ENCODE measurements around the gene FLNB. TPM values are rescaled to one million over a fixed set of nuclear protein-coding genes. Genes with fewer than 3 reads are reported as not detected.

The FLNB gene
- total and polyA plus RNA-seq, 4 experiments from 2014 or later = 3.9 to 28.5 (median 18.5) TPM

DNA sequence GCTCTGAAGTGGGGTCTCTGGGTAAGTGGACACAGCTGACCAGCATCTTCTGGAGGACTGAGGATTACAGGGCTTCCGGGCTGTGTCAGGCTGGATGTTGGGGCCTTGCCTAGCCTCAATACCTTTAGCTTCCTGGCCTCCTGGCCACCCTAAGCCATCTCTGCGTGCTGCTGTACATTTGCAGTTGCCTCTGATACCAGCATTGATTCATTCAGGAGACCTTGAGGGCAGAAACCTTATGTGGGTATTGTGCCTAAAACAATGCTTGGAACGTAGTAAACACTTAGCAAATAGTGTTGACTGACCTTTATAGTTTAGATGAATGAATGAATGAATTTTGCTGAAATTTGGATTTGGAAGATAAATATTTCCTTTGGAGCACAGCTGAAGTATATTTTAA lies 97.0 kb downstream of the FLNB start:
- no peak for DNase-seq
- intact Hi-C loops (cut with micrococcal nuclease) = no loop called here
- Histone ChIP-seq H3K9me3 (ENCODE audit: control insufficient read depth in 1 of 2, low read length in 2 of 2) (no peaks in the 10 kb centered on the region), H3K27me3 (ENCODE audit: insufficient read depth, low read length) (no peaks in the 10 kb centered on the region), H3K4me1 (ENCODE audit: insufficient read depth, low read length) (no peaks in the 10 kb centered on the region), H3K4me3 (ENCODE audit: low read length in 2 of 2) (no peak overlapping the region), H3K36me3 (ENCODE audit: insufficient read depth, low read length) (no peaks in the 10 kb centered on the region), H3K27ac (ENCODE audit: low read depth, low read length) (no peak overlapping the region)
- no peak overlapping the region for H3K4me3 Mint-ChIP-seq
- peaks cover 77 to 82% of the 10 kb centered on the region in 2 donors for H3K36me3 Mint-ChIP-seq
- no peaks in the 10 kb centered on the region for H3K9me3 Mint-ChIP-seq
- ChIA-PET POLR2A (ENCODE audit: partially characterized antibody) (no interaction called here), CTCF (ENCODE audit: partially characterized antibody) (interaction anchor here (0.6 kb wide), 1 partner anchor 399 kb away, joined by 4 read pairs; no protein-coding TSS in a partner anchor)
- H3K27me3 Mint-ChIP-seq = no peaks in the 10 kb centered on the region
- no peaks in the 10 kb centered on the region for H3K4me1 Mint-ChIP-seq
- H3K27ac Mint-ChIP-seq = no peak overlapping the region

DNA sequence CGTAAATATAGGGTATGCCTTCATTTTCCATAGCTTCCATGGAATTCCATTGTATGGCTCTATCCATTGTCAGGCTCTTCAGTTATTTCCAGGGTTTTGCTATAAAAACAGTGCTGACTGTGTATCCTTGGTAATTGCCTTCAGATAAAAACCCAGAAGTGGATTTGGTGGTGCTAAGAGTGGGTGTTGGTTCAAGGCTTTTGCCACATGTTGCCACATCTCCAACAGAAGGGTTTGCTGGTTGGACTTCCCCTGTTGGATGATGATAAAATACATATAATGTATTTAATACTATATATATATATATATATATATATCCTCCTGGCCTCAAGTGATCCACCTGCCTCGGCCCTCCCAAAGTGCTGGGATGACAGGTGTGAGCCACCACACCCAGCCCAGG lies 97.8 kb downstream of the FLNB start:
- DNase-seq = no peak
- CTCF ChIA-PET (ENCODE audit: partially characterized antibody) = no interaction called here
- no peaks in the 10 kb centered on the region for H3K9me3 Mint-ChIP-seq
- Histone ChIP-seq H3K36me3 (ENCODE audit: insufficient read depth, low read length) (no peaks in the 10 kb centered on the region), H3K27ac (ENCODE audit: low read depth, low read length) (no peak overlapping the region), H3K9me3 (ENCODE audit: control insufficient read depth in 1 of 2, low read length in 2 of 2) (no peaks in the 10 kb centered on the region), H3K4me1 (ENCODE audit: insufficient read depth, low read length) (peaks cover under 1% of the 10 kb centered on the region), H3K4me3 (ENCODE audit: low read length in 2 of 2) (no peak overlapping the region), H3K27me3 (ENCODE audit: insufficient read depth, low read length) (no peaks in the 10 kb centered on the region)
- intact Hi-C loops (cut with micrococcal nuclease) = no loop called here
- POLR2A ChIA-PET (ENCODE audit: partially characterized antibody) = no interaction called here
- H3K27ac Mint-ChIP-seq = no peak overlapping the region
- no peak overlapping the region for H3K4me3 Mint-ChIP-seq
- peaks cover 0 to 3% (median 0%) of the 10 kb centered on the region in 4 donors for H3K4me1 Mint-ChIP-seq
- H3K27me3 Mint-ChIP-seq = no peaks in the 10 kb centered on the region
- H3K36me3 Mint-ChIP-seq = peaks cover 80 to 86% of the 10 kb centered on the region in 2 donors

DNA sequence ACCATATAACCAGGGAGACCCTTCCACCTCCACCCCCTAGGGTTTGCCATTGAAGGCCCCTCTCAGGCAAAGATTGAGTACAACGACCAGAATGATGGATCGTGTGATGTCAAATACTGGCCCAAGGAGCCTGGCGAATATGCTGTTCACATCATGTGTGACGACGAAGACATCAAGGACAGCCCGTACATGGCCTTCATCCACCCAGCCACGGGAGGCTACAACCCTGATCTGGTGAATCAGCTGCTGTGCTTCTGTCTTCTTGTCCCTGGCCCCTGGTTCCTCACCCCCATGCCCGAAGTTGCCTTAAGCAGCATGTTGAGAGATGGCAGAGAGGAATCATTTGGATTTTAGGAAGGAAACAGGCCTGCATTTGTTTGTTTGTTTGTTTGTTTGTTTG lies 98.4 kb downstream of the FLNB start:
- H3K9me3 ChIP-seq (ENCODE audit: control insufficient read depth in 1 of 2, low read length in 2 of 2) = no peaks in the 10 kb centered on the region
- Mint-ChIP-seq H3K9me3 (no peaks in the 10 kb centered on the region), H3K4me1 (peaks cover 0 to 9% (median under 1%) of the 10 kb centered on the region in 4 donors), H3K27me3 (no peaks in the 10 kb centered on the region), H3K36me3 (peaks cover 82 to 87% of the 10 kb centered on the region in 2 donors), H3K4me3 (no peak overlapping the region), H3K27ac (no peak overlapping the region)
- POLR2A ChIA-PET (ENCODE audit: partially characterized antibody) = interaction anchor here (1.1 kb wide), 1 partner anchor 12 kb away, joined by 3 read pairs; no protein-coding TSS in a partner anchor
- H3K4me3 ChIP-seq (ENCODE audit: low read length in 2 of 2) = no peak overlapping the region
- H3K27me3 ChIP-seq (ENCODE audit: insufficient read depth, low read length) = no peaks in the 10 kb centered on the region
- intact Hi-C loops (cut with micrococcal nuclease) = no loop called here
- CTCF ChIA-PET (ENCODE audit: partially characterized antibody) = no interaction called here
- no peaks in the 10 kb centered on the region for H3K36me3 ChIP-seq (ENCODE audit: insufficient read depth, low read length)
- DNase-seq = no peak
- H3K4me1 ChIP-seq (ENCODE audit: insufficient read depth, low read length) = peaks cover 5% of the 10 kb centered on the region
- no peak overlapping the region for H3K27ac ChIP-seq (ENCODE audit: low read depth, low read length)

DNA sequence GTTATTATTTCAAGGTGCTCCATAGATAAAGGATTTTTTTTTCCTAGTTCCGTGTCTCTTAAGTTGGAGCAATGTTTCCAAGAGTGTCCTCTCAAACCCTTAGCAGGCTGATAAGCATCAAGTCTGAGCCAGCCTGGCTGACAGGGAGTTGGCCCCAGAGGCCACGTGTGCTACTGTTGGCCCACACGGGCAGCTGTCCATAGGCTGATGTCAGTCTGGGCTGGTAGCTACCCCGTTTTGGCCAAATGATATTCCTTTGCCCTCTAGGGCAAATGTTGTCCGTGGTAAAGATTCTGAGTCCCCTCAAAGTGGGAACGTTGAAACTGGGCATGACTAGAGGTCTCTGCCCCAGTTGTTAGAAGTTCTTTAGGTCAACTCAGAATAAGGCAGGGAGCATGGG lies 99.4 kb downstream of the FLNB start:
- no peaks in the 10 kb centered on the region for H3K9me3 ChIP-seq (ENCODE audit: control insufficient read depth in 1 of 2, low read length in 2 of 2)
- H3K36me3 ChIP-seq (ENCODE audit: insufficient read depth, low read length) = peaks cover 6% of the 10 kb centered on the region
- DNase-seq = no peak
- Mint-ChIP-seq H3K27ac (no peak overlapping the region), H3K9me3 (no peaks in the 10 kb centered on the region), H3K36me3 (peaks cover 81 to 87% of the 10 kb centered on the region in 2 donors), H3K4me3 (no peak overlapping the region), H3K4me1 (peaks cover 0 to 13% (median 3%) of the 10 kb centered on the region in 4 donors), H3K27me3 (no peaks in the 10 kb centered on the region)
- CTCF ChIA-PET (ENCODE audit: partially characterized antibody) = no interaction called here
- H3K4me1 ChIP-seq (ENCODE audit: insufficient read depth, low read length) = peaks cover 5% of the 10 kb centered on the region
- H3K4me3 ChIP-seq (ENCODE audit: low read length in 2 of 2) = no peak overlapping the region
- no peak overlapping the region for H3K27ac ChIP-seq (ENCODE audit: low read depth, low read length)
- no peaks in the 10 kb centered on the region for H3K27me3 ChIP-seq (ENCODE audit: insufficient read depth, low read length)
- POLR2A ChIA-PET (ENCODE audit: partially characterized antibody) = interaction anchor here (1.1 kb wide), 1 partner anchor 11 kb away, joined by 3 read pairs; no protein-coding TSS in a partner anchor
- intact Hi-C loops (cut with micrococcal nuclease) = no loop called here

DNA sequence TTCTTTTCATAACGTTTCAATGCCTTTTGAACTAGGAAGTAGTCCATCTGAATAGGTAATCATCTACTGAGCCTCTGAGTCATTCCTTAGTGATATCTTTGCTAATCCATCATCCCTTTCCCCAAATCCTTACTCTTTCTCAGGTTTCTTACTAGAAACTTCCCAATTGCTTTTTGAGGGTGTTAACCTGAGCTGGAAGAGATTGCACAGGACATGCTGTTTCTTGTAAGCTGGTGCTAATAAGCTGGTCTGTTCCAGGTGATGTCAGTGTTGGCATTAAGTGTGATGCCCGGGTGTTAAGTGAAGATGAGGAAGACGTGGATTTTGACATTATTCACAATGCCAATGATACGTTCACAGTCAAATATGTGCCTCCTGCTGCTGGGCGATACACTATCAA lies 101.5 kb downstream of the FLNB start:
- DNase-seq = no peak
- CTCF ChIA-PET (ENCODE audit: partially characterized antibody) = interaction anchor here (1.6 kb wide), 1 partner anchor 10 kb away, joined by 5 read pairs; no protein-coding TSS in a partner anchor
- intact Hi-C loops (cut with micrococcal nuclease) = no loop called here
- H3K27ac ChIP-seq (ENCODE audit: low read depth, low read length) = no peak overlapping the region
- Mint-ChIP-seq H3K4me3 (peak overlapping the region in 1 of 8 donors; percentile 7), H3K27me3 (no peaks in the 10 kb centered on the region), H3K9me3 (no peaks in the 10 kb centered on the region), H3K36me3 (peaks cover 79 to 82% of the 10 kb centered on the region in 2 donors), H3K4me1 (peaks cover 2 to 19% (median 7%) of the 10 kb centered on the region in 4 donors), H3K27ac (no peak overlapping the region)
- POLR2A ChIA-PET (ENCODE audit: partially characterized antibody) = no interaction called here
- H3K4me3 ChIP-seq (ENCODE audit: low read length in 2 of 2) = no peak overlapping the region
- no peaks in the 10 kb centered on the region for H3K9me3 ChIP-seq (ENCODE audit: control insufficient read depth in 1 of 2, low read length in 2 of 2)
- no peaks in the 10 kb centered on the region for H3K27me3 ChIP-seq (ENCODE audit: insufficient read depth, low read length)
- H3K36me3 ChIP-seq (ENCODE audit: insufficient read depth, low read length) = peaks cover 6% of the 10 kb centered on the region
- peaks cover 12% of the 10 kb centered on the region for H3K4me1 ChIP-seq (ENCODE audit: insufficient read depth, low read length)

DNA sequence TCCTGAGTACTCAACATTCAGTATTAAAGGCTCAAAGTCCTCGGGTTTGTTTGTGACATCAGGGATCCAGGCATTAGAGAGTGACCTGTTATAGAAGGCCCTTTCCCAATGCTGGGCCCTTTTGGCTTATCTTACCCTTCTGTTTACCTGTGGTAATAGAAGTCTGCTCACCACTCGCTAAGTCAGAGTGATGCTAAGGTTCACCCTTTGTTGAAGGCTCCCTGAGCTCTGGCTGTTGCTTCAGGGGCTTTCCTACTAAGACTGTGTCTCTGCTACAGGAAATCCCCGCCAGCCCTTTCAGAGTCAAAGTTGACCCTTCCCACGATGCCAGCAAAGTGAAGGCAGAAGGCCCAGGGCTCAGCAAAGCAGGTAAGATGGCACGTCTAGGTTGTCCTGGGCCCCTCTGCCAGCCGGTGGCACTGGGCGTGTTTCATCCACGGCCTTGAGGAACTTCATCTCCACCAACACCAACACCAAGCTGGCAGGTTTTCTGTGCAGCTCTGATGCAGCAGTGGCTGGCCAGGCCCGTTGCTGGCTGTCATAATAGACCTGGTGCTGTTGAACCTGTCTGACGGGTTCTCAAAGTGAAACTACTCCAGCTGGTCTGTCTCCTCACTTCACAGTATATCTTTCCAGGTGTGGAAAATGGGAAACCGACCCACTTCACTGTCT lies 103.4 kb downstream of the FLNB start:
- DNase-seq = peak in 1 of 5 donors; percentile 36
- H3K36me3 ChIP-seq (ENCODE audit: insufficient read depth, low read length) = peaks cover 6% of the 10 kb centered on the region
- H3K4me3 ChIP-seq (ENCODE audit: low read length in 2 of 2) = no peak overlapping the region
- H3K4me3 Mint-ChIP-seq = no peak overlapping the region
- H3K4me1 ChIP-seq (ENCODE audit: insufficient read depth, low read length) = peaks cover 31% of the 10 kb centered on the region
- H3K36me3 Mint-ChIP-seq = peaks cover 67 to 72% of the 10 kb centered on the region in 2 donors
- H3K27ac Mint-ChIP-seq = peak overlapping the region in 5 of 7 donors; percentile 14 to 48 (median 31)
- no peaks in the 10 kb centered on the region for H3K27me3 ChIP-seq (ENCODE audit: insufficient read depth, low read length)
- CTCF ChIA-PET (ENCODE audit: partially characterized antibody) = no interaction called here
- peaks cover 18 to 38% (median 26%) of the 10 kb centered on the region in 4 donors for H3K4me1 Mint-ChIP-seq
- no peaks in the 10 kb centered on the region for H3K27me3 Mint-ChIP-seq
- POLR2A ChIA-PET (ENCODE audit: partially characterized antibody) = no interaction called here
- intact Hi-C loops (cut with micrococcal nuclease) = no loop called here
- H3K9me3 Mint-ChIP-seq = no peaks in the 10 kb centered on the region
- no peak overlapping the region for H3K27ac ChIP-seq (ENCODE audit: low read depth, low read length)
- no peaks in the 10 kb centered on the region for H3K9me3 ChIP-seq (ENCODE audit: control insufficient read depth in 1 of 2, low read length in 2 of 2)

DNA sequence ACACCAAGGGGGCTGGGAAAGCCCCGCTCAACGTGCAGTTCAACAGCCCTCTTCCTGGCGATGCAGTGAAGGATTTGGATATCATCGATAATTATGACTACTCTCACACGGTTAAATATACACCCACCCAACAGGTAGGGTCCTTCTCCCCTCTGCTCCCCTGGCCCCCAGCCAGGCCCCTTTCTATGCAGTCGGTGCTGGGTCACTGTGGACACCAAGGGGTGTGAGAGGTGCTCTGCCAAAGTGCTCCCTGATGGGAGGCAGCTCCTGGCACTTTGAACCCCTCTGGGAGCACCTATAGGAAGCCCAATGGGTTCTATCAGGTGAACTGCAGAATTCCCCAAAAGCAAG lies 103.9 kb downstream of the FLNB start:
- Mint-ChIP-seq H3K36me3 (peaks cover 67% of the 10 kb centered on the region in 2 donors), H3K9me3 (no peaks in the 10 kb centered on the region), H3K27ac (peak overlapping the region in 3 of 7 donors; percentile 43 to 81 (median 48)), H3K4me3 (no peak overlapping the region), H3K4me1 (peaks cover 21 to 43% (median 30%) of the 10 kb centered on the region in 4 donors), H3K27me3 (no peaks in the 10 kb centered on the region)
- intact Hi-C loops (cut with micrococcal nuclease) = no loop called here
- CTCF ChIA-PET (ENCODE audit: partially characterized antibody) = no interaction called here
- POLR2A ChIA-PET (ENCODE audit: partially characterized antibody) = no interaction called here
- Histone ChIP-seq H3K27me3 (ENCODE audit: insufficient read depth, low read length) (no peaks in the 10 kb centered on the region), H3K36me3 (ENCODE audit: insufficient read depth, low read length) (peaks cover 6% of the 10 kb centered on the region), H3K27ac (ENCODE audit: low read depth, low read length) (no peak overlapping the region), H3K9me3 (ENCODE audit: control insufficient read depth in 1 of 2, low read length in 2 of 2) (no peaks in the 10 kb centered on the region), H3K4me1 (ENCODE audit: insufficient read depth, low read length) (peaks cover 36% of the 10 kb centered on the region), H3K4me3 (ENCODE audit: low read length in 2 of 2) (no peak overlapping the region)
- no peak for DNase-seq
